Measurements from ENCODE around the gene ITPK1.
"Not testable (repeated sequence)": the region's sequence is repeated elsewhere in the genome, so short reads cannot be mapped to it uniquely, and the experiment has no call there.

The ITPK1 gene

GRCh38 chr14:93115821-93116675 lies at the start of gene ITPK1:
Gene ITPK1 (minus strand): TSS chr14:93115925. CDS start chr14:93115163, 762 bp downstream.
- DNase-seq (ENCODE audit: low read depth in 2 of 3, low spot score in 1 of 3), result peak in 1 of 3 donors; percentile 30

DNA sequence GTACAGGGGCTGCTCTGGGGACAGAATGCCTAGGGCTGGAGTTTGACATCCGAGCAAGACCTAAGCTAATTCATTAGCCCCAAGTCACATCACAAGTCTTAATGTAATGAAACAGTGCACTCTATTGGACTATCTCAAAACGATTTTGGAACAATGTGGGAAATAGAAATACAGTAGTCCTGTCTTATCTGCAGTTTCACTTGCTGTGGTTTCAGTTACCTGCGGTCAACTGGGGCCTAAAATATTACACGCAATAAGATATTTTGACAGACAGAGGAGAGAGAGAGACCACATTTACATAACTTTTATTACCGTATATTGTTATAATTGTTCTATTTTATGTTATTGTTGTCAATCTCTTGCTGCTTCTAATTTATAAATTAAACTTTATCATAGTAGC lies 47.8 kb upstream of the ITPK1 start:
- DNase-seq (ENCODE audit: low read depth in 2 of 3, low spot score in 1 of 3), result no peak

DNA sequence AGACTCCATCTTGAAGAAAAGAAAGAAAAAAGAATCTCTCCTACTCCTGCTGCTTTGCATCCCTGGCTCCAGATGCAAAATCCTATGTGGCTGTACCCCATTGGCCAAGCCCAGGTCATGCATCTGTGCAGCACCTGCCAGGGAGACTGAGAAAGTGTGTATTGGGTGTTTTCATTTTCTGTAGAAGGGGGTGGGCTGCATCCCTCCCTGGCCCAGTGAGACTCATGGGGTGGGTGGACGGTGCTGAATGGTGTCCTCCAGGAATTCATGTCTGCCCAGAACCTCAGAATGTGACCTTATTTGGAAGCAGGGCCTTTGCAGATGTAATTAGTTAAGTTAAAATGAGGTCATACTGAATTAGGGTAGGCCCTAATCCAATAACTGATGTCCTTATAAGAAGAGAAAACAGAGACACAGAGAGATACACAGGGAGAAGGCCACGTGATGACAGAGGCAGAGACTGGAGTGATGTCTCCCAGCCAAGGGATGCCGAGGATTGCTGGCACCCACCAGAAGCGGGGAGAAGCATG lies 45.8 kb upstream of the ITPK1 start:
- no peak for DNase-seq (ENCODE audit: low read depth in 2 of 3, low spot score in 1 of 3)

- DNase-seq (ENCODE audit: low read depth in 2 of 3, low spot score in 1 of 3), result no peak
These were observed 44.7 kb upstream of the ITPK1 start for GRCh38 chr14:93160353-93160801.

GRCh38 chr14:93159625-93160352 lies 44.1 kb upstream of the ITPK1 start:
- not testable (repeated sequence) for DNase-seq (ENCODE audit: low read depth in 2 of 3, low spot score in 1 of 3)

DNA sequence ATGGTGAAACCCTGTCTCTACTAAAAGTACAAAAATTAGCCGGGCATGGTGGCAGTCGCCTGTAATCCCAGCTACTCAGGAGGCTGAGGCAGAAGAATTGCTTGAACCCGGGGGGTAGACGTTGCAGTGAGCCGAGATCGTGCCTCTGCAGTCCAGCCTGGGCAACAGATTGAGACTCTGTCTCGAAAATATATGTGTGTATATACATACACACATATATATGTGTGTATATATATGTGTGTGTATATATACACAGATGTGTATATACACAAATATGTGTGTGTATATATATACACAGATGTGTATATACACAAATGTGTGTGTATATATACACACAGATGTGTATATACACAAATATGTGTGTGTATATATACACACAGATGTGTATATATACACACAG lies 42.6 kb upstream of the ITPK1 start:
- DNase-seq (ENCODE audit: low read depth in 2 of 3, low spot score in 1 of 3), result not testable (repeated sequence)

- DNase-seq (ENCODE audit: low read depth in 2 of 3, low spot score in 1 of 3), result no peak
These were observed 41.1 kb upstream of the ITPK1 start for GRCh38 chr14:93156693-93157369.

DNA sequence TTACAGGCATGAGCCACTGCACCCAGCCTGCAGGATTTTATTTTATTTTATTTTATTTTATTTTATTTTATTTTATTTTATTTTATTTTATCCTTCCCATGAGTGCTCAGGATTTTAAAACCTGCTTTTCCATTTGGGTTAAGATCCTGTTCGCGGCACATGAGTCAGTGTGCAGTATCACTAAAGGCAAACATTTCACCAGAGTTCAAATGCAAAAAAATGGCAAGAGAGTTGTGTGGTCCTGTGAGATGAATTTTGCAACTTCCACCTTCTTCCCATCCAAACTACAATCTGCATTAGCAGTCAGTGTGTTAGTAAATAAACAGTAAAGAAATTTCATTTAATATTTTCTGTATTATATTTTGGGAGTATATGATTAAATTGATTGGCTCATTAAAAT lies 39.9 kb upstream of the ITPK1 start:
- DNase-seq (ENCODE audit: low read depth in 2 of 3, low spot score in 1 of 3), result no peak

DNA sequence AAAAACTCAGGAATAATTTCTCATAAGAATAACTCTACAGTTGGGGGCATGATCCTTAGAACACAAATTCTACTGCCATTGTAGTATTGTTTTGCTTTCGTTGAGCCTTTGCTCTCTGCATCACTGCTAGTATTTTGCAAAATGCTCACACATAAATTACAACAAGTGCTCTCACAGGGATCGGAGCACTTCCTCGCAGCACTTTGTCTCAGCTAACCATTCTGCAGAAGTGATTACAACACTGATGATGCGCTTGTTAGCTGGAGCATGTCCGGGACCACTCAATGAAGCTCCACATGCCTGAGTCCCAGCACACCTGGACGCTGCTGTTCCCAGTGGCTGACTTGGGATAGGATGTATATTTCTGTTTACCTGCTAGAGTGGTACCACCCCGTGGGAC lies 37.4 kb upstream of the ITPK1 start:
- DNase-seq (ENCODE audit: low read depth in 2 of 3, low spot score in 1 of 3), result no peak

- no peak for DNase-seq (ENCODE audit: low read depth in 2 of 3, low spot score in 1 of 3)
These were observed 34.8 kb upstream of the ITPK1 start for GRCh38 chr14:93150227-93151208.

DNA sequence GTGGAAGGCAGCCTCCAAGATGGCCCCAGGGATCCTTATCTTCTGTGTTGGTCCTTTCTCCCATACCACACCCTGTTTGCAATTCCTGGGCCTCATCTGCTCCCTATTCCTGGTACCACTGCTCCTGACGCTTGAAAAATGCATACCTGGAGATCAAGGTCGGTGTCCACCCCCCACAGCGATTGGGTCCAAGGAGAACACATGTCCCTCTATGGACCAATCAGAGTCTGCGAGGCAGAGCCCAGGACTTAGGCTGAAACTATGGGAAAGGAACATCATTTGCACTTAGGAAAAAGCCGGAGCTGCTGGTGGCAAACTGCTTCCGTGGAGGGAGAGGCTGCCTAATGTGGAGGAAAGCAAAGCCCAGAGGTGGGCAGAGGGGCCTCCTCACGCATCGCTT lies 33.3 kb upstream of the ITPK1 start:
- no peak for DNase-seq (ENCODE audit: low read depth in 2 of 3, low spot score in 1 of 3)

- DNase-seq (ENCODE audit: low read depth in 2 of 3, low spot score in 1 of 3), result no peak
These were observed 30.4 kb upstream of the ITPK1 start for GRCh38 chr14:93146119-93146518.

- no peak for DNase-seq (ENCODE audit: low read depth in 2 of 3, low spot score in 1 of 3)
These were observed 27.3 kb upstream of the ITPK1 start for GRCh38 chr14:93142854-93143652.

- no peak for DNase-seq (ENCODE audit: low read depth in 2 of 3, low spot score in 1 of 3)
These were observed 22.1 kb upstream of the ITPK1 start for GRCh38 chr14:93137864-93138263.

- not testable (repeated sequence) for DNase-seq (ENCODE audit: low read depth in 2 of 3, low spot score in 1 of 3)
These were observed 20.8 kb upstream of the ITPK1 start for GRCh38 chr14:93136508-93136907.

DNA sequence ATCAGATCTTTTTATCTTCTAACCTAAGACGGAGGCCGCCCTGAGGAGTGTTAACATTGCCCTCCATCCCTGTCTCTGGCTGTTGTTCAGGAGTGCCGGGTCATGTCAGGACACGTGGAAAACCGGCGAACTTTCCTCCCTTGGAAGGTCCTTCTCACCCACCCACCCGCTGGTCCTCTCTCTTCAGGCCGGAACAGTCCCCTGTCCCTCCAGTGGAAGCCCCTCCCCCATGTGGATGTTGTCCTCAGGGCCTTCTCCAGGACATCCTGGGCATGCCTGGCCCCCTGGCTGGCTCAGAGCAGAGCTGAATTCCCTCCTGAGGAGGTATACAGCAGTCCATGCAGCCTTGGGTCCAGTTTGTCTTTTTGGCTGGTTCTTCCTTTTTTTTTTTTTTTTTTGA lies 20.3 kb upstream of the ITPK1 start:
- no peak for DNase-seq (ENCODE audit: low read depth in 2 of 3, low spot score in 1 of 3)

DNA sequence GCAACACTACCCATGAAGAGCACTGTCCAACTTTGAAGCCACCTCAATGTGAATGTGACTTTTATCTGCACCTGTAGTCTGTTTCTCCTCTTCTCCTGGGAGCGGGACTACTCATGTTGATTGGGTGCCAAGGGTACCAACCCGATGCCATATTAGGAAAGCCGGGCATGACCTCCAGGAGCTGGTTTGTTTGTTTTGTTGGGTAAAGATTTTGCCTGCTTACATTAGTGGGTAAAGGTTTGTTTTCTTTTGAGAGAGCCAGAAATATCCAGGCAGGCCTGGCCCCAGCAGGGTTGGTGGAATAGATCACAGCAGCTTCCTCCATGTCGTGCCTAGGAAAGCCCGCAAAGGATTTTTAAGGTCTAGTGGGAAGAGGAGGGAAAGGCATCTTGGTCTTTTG lies 19.7 kb upstream of the ITPK1 start:
- no peak for DNase-seq (ENCODE audit: low read depth in 2 of 3, low spot score in 1 of 3)

GRCh38 chr14:93133464-93133863 lies 17.7 kb upstream of the ITPK1 start:
- no peak for DNase-seq (ENCODE audit: low read depth in 2 of 3, low spot score in 1 of 3)

DNA sequence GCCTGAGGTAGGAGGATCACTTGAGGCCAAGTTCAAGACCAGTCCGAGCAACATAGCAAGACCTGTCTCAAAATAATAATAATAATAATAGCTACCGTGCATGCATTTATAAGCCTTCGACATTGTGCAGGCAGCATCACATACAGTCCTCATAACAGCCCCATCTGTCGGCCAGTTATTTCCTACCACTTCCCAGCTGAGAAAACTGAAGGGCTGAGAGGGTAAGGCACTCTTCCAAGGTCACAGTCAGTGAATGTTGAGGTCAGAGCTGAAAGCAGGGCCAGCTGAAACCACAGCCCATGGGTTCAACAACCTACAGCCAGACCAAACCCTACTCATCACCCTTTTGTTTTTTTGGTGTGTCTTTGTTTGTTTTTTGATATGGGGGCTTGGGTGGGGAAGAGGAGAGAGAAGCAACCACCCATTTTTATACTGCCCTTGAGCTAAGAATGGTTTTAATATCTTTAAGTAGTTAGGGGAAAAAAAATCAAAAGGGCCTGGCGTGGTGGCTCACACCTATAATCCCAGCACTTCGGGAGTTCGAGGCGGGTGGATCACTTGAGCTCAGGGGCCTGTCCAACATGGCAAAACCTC lies 16.8 kb upstream of the ITPK1 start:
- no peak for DNase-seq (ENCODE audit: low read depth in 2 of 3, low spot score in 1 of 3)

Measured in stimulated activated CD4-positive, alpha-beta T cell treated with anti-CD3 and anti-CD28 coated beads, Interleukin-12 subunit alpha, Interleukin-12 subunit beta, amount 100 ng/mL, for 48 hours (primary cell).